PFSK-1 (cell line): Measurements from ENCODE around the gene WBP11.

Experiments
- FOXP2 ChIP-seq: optimal IDR thresholded peaks from 2 replicates; pipeline ENCODE3; 2011; ENCODE audit warnings: borderline replicate concordance, control low read depth, inconsistent platforms; ENCODE audit not compliant: insufficient read depth; ENCODE audit errors: extremely low read length, extremely low read depth
- POLR2AphosphoS5 ChIP-seq: IDR thresholded peaks from 2 replicates; pipeline ENCODE4 v1.6.1; 2012; ENCODE audit warnings: low read depth, mild to moderate bottlenecking, control low read depth, low read length, moderate library complexity
- REST ChIP-seq, 2 experiments: IDR thresholded peaks; 2 replicates each; pipeline versions ENCODE4 v1.6.1 to v1.8.0; 2011 to 2012; ENCODE audit warnings: low read depth in 2 of 2, low read length in 2 of 2, control low read depth in 1 of 2, inconsistent platforms in 1 of 2, mild to moderate bottlenecking in 1 of 2, moderate library complexity in 1 of 2; ENCODE audit not compliant: insufficient read depth in 1 of 2
- SIN3A ChIP-seq: IDR thresholded peaks from 2 replicates; pipeline ENCODE4 v1.6.1; 2012; ENCODE audit warnings: mild to moderate bottlenecking, low read length, moderate library complexity, borderline replicate concordance; ENCODE audit not compliant: insufficient read depth
- TAF1 ChIP-seq: IDR thresholded peaks from 2 replicates; pipeline ENCODE4 v1.6.1; 2012; ENCODE audit warnings: low read length, control low read depth, borderline replicate concordance; ENCODE audit not compliant: insufficient read depth

Gene WBP11

GRCh38 chr12:14741942-14742341 lies 61.3 kb downstream of the WBP11 start:
- no peak for TF ChIP-seq POLR2AphosphoS5
- no peak for TF ChIP-seq REST (IDR thresholded peaks at IDR 0.05; ENCODE audit: insufficient read depth in 1 of 2, low read depth in 2 of 2, low read length in 2 of 2)
- TF ChIP-seq SIN3A, result no peak
- no peak for TF ChIP-seq TAF1
- no peak for TF ChIP-seq FOXP2

- TF ChIP-seq POLR2AphosphoS5 (no peak), TAF1 (no peak)
Measured at GRCh38 chr12:14741153-14741552, 62.1 kb downstream of the WBP11 start.
